ENCODE data around the gene PDZD8.

Gene PDZD8

DNA sequence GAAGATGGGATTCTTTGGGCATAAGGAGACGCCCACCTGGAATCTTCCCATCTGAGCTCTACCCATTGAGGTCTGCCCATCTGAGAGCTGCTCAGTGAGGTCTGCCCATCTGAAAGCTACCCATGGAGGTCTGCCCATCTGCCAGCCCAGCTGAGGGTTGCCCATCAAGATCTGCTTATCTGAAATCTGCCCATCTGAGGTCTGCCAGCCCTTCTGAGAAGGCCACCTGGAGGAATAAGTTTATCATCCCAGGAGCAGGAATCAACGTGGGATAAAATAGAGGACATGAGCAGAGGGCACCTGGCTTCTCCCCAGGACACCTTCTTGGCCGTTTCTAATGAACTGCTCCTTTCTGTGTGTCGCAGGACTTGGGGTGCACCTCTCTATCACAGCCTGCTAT lies 35.3 kb upstream of the PDZD8 start:
- Histone ChIP-seq H3K4me3 (ENCODE audit: low read length) (no peak overlapping the region), H3K36me3 (replicated peaks; ENCODE audit: low read depth, low read length) (no peaks in the 10 kb centered on the region), H4K20me1 (ENCODE audit: insufficient read depth, low read length) (no peaks in the 10 kb centered on the region), H3K27me3 (ENCODE audit: low read depth, low read length) (peaks cover 21% of the 10 kb centered on the region), H3K4me1 (ENCODE audit: low read length) (no peaks in the 10 kb centered on the region), H3K4me2 (ENCODE audit: low read length) (no peak overlapping the region), H2AFZ (ENCODE audit: low read depth, low read length) (no peak overlapping the region), H3K9me3 (ENCODE audit: insufficient read depth, low read length) (no peaks in the 10 kb centered on the region), H3K27ac (ENCODE audit: low read length) (no peak overlapping the region), H3K9ac (ENCODE audit: low read length) (no peak overlapping the region), H3K79me2 (ENCODE audit: low read length) (no peaks in the 10 kb centered on the region)
- TF ChIP-seq EZH2phosphoT487 (IDR thresholded peaks at IDR 0.05; ENCODE audit: low read depth): no peak
- TF ChIP-seq, protein P1, sequence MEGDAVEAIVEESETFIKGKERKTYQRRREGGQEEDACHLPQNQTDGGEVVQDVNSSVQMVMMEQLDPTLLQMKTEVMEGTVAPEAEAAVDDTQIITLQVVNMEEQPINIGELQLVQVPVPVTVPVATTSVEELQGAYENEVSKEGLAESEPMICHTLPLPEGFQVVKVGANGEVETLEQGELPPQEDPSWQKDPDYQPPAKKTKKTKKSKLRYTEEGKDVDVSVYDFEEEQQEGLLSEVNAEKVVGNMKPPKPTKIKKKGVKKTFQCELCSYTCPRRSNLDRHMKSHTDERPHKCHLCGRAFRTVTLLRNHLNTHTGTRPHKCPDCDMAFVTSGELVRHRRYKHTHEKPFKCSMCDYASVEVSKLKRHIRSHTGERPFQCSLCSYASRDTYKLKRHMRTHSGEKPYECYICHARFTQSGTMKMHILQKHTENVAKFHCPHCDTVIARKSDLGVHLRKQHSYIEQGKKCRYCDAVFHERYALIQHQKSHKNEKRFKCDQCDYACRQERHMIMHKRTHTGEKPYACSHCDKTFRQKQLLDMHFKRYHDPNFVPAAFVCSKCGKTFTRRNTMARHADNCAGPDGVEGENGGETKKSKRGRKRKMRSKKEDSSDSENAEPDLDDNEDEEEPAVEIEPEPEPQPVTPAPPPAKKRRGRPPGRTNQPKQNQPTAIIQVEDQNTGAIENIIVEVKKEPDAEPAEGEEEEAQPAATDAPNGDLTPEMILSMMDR (IDR thresholded peaks at IDR 0.05; ENCODE audit: low read depth, low read length): no peak

DNA sequence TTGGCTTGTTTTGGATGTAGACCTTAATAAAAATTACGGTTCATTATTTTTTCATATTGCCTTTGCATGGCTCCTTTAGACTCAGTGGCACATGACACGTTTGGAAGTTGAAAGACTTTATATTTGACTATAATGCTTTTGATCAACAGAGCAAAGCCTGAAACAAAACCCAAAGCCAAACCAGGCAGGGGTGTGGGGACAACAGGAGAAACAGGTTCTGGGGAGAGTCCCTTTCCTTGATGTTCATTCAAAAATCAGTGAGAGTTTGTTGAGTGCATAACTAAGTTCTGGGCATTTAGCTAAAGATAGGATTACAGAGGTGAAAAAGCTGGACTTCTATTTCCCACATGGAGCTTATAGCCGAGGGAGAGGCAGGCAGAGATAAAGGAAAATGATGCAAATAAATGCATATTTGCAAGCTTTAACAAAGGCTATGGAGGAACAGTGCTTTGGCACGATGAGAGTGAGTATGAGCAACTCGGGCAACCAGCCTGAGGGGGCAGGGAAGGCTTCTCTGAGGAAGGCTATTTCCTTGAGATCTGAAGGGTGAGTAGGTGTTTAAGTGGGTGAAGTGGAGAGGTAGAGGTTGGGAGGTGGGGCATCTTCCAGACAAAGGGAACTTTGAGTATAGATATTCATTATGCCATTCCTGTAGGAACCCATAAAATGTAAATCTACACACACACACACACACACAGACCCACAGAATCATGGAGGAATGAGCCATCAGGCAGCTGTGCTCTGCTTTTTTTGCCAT lies 34.5 kb upstream of the PDZD8 start:
- H3K27me3 ChIP-seq (ENCODE audit: low read depth, low read length): peaks cover 21% of the 10 kb centered on the region
- no peak overlapping the region for H3K27ac ChIP-seq (ENCODE audit: low read length)
- H3K4me1 ChIP-seq (ENCODE audit: low read length): no peaks in the 10 kb centered on the region

DNA sequence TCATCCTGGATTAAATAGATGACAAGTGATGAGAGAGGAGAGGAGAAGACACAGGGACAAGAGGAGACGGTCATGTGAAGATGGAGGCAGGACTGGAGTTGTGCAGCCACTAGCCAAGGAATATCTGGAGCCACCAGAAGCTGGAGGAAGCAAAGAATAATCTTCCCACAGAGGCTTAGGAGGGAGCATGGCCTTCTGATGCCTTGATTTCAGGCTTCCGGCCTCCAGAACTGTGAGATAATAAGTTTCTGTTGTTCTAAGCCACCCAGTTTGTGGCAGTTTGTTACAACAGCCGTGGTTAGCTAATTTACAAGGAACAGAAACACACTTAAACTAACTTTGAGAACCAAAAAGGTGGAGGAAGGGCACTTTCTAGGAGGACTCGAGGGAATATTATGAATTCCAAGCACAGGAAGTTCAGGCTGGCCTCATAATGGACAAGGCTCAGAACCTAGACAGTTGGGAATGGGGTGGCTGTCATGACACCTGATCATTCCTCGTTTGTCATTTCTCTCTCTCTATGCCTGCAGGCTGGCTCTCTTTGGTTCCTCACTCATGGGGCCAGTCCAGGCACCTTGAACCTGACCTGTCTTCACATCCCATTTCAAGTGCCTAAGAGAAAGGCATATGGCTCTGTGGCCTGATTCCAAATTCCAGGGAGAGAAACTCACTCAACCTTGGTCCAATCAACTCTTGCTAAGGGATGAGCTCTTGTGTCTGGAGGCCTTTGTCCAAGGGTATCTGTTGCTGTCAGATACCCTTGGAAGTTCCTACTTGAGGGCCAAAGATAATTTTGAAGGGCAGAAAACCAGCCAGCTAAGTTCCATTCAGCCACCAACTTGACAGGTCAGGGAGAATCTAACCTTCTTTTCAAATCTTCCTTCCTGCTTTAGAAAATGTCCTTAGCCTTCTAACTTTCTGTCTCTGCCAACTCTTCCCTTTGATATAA lies 33.5 kb upstream of the PDZD8 start:
- no peaks in the 10 kb centered on the region for H3K9me3 ChIP-seq (ENCODE audit: insufficient read depth, low read length)
- no peak for TF ChIP-seq EZH2phosphoT487 (IDR thresholded peaks at IDR 0.05; ENCODE audit: low read depth)
- TF ChIP-seq, protein P1 (IDR thresholded peaks at IDR 0.05; ENCODE audit: low read depth, low read length): no peak
- H3K4me2 ChIP-seq (ENCODE audit: low read length): no peak overlapping the region
- H4K20me1 ChIP-seq (ENCODE audit: insufficient read depth, low read length): no peaks in the 10 kb centered on the region
- no peak overlapping the region for H3K4me3 ChIP-seq (ENCODE audit: low read length)
- H3K36me3 ChIP-seq (replicated peaks; ENCODE audit: low read depth, low read length): no peaks in the 10 kb centered on the region
- H3K27ac ChIP-seq (ENCODE audit: low read length): no peak overlapping the region
- no peak overlapping the region for H2AFZ ChIP-seq (ENCODE audit: low read depth, low read length)
- peaks cover 15% of the 10 kb centered on the region for H3K27me3 ChIP-seq (ENCODE audit: low read depth, low read length)
- no peak overlapping the region for H3K9ac ChIP-seq (ENCODE audit: low read length)
- no peaks in the 10 kb centered on the region for H3K79me2 ChIP-seq (ENCODE audit: low read length)
- no peaks in the 10 kb centered on the region for H3K4me1 ChIP-seq (ENCODE audit: low read length)

More for the DNA sequence above, 34.5 kb upstream of the PDZD8 start:
- H2AFZ ChIP-seq (ENCODE audit: low read depth, low read length): no peak overlapping the region
- TF ChIP-seq EZH2phosphoT487 (IDR thresholded peaks at IDR 0.05; ENCODE audit: low read depth): no peak
- TF ChIP-seq, protein P1 (IDR thresholded peaks at IDR 0.05; ENCODE audit: low read depth, low read length): no peak
- H3K4me2 ChIP-seq (ENCODE audit: low read length): no peak overlapping the region
- H3K79me2 ChIP-seq (ENCODE audit: low read length): no peaks in the 10 kb centered on the region
- no peaks in the 10 kb centered on the region for H3K36me3 ChIP-seq (replicated peaks; ENCODE audit: low read depth, low read length)
- no peaks in the 10 kb centered on the region for H4K20me1 ChIP-seq (ENCODE audit: insufficient read depth, low read length)
- H3K9me3 ChIP-seq (ENCODE audit: insufficient read depth, low read length): no peaks in the 10 kb centered on the region
- no peak overlapping the region for H3K9ac ChIP-seq (ENCODE audit: low read length)
- no peak overlapping the region for H3K4me3 ChIP-seq (ENCODE audit: low read length)

DNA sequence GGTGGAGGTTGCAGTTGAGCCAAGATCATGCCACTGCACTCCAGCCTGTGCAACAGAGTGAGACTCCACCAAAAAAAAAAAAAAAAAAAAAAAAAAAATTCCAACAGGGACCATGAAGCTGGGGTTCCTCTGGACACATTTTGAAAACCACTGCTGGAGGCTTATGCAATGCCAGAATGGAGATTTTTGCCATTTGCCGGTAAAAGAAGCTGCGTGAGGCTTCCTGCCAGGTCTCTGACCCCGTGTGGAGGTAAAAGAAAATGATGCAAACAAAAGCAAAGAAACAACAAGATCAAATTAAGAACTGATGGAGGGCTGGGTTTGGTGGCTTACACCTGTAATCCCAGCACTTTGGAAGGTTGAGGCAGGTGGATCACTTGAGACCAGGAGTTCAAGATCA lies 30.5 kb upstream of the PDZD8 start:
- no peaks in the 10 kb centered on the region for H3K36me3 ChIP-seq (replicated peaks; ENCODE audit: low read depth, low read length)
- no peaks in the 10 kb centered on the region for H3K79me2 ChIP-seq (ENCODE audit: low read length)
- no peak overlapping the region for H3K4me3 ChIP-seq (ENCODE audit: low read length)
- no peaks in the 10 kb centered on the region for H3K9me3 ChIP-seq (ENCODE audit: insufficient read depth, low read length)
- no peaks in the 10 kb centered on the region for H4K20me1 ChIP-seq (ENCODE audit: insufficient read depth, low read length)
- H2AFZ ChIP-seq (ENCODE audit: low read depth, low read length): no peak overlapping the region
- no peak overlapping the region for H3K4me2 ChIP-seq (ENCODE audit: low read length)
- TF ChIP-seq EZH2phosphoT487 (IDR thresholded peaks at IDR 0.05; ENCODE audit: low read depth): no peak
- no peak overlapping the region for H3K9ac ChIP-seq (ENCODE audit: low read length)
- no peaks in the 10 kb centered on the region for H3K4me1 ChIP-seq (ENCODE audit: low read length)
- no peak overlapping the region for H3K27ac ChIP-seq (ENCODE audit: low read length)
- H3K27me3 ChIP-seq (ENCODE audit: low read depth, low read length): 0 out of 2 replicates have a peak, but pooled peaks cover 4% of the 10 kb centered on the region
